ENCODE measurements around the gene NUP42.

The NUP42 gene

DNA sequence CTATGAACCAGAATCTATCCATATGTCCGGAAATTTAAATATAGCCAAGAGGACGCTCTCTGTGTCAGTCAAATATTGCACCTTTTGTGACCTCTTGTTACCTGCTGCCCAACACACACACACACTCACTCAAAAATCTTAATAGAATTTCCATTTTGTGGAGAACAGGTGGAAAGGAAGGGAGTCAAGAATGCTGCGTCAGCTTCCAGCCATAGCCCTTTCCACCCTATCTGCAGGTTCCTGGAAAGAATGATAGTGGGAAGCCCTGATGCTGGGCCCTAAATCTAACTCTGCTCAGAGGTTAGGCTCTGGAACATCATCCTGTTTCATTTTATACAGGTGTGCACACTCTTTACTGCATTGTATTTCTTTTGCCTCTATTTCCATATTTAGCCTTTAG, 55.2 kb downstream of the NUP42 start:
- DNase-seq: no peak

- DNase-seq: no peak
These were observed 57.3 kb downstream of the NUP42 start for GRCh38 chr7:23238983-23239652.

DNA sequence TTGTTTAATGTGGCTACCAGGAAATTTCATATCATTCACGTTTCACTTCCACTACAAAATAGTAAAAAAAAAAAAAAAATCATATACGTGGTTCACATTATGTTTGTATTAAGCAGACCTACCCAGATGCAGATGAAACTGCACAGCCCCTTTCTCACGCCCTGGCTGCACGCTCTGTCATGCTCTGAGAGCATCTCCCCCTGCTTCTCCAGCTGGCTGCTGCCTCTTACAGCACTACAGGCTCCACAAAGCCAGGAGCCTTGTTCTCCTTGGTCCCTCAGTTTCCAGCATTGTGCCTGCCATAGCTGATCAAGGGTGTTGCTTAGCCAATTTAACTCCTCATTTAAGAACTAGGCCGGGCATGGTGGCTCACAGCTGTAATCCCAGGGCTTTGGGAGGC, 57.9 kb downstream of the NUP42 start:
- DNase-seq: no peak

GRCh38 chr7:23242321-23242720, 60.5 kb downstream of the NUP42 start:
- no peak for DNase-seq

DNA sequence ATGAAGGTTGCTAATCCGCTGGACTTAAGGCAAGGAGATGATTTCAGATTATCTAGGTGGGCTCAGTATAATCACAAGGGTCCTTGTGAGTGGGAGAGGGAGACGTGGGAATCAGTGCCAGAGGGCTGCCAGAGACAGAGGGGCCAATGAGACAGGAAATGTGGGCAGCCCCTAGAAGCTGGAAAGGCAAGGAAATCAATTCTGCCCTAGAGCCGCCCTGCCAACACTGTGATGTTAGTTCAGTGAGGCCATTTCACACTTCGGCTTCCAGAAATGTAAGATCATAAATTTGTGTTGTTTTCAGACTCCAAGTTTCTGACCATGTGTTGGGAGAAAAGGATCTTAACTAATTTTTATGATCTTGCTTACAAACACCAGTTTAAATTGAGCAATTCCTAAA, 61.1 kb downstream of the NUP42 start:
- DNase-seq: no peak

GRCh38 chr7:23246555-23246954, 64.7 kb downstream of the NUP42 start, which contains the start of gene GPNMB:
GPNMB (plus strand) TSS chr7:23246775; CDS start chr7:23246858, 83 bp downstream.
- no peak for DNase-seq

DNA sequence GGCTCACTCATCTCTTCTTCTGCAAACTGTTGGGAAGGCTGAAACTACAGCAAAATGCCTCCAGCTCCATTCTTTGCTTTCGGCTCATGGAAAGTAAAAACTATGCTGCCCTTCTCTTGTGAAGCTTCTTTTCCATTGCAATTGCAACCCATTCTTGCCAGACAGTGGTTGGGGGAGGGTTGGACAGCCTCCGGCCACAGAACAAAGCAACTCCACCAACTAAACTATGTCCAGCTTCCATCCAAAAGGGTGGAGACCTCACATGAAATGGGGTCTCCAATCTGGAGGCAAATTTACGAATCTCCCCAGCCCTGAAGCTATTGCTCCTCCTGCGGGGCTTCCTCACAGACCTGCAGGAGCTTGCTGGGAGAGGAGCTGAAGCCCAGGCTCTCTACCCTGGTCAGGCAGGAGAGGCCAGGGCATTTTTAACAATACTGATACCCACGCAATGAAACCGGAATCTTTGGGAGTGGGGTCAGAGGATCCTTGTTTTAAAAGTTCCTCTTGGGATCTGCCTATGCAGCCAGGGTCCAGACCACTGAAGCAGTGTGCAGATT, 65.3 kb downstream of the NUP42 start:
- no peak for DNase-seq

- no peak for DNase-seq
These were observed 65.9 kb downstream of the NUP42 start for GRCh38 chr7:23247603-23248335.

DNA sequence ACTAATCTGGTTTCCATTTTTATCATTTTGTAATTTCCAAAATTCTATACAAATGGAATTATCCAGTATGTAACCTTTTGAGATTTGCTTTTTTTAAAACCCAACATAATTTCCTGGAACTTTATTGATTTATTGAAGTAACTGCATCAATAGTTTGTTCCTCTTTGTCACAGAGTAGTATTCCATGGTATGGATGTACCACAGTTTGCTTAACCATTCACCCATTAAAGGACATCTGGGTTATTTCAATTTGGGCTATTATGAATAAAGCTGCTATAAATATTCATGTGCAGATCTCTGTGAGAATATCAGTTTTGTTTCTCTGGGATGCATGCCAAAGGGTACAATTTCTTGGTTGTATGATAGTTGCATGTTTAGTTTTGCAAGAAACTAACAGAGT, 67.6 kb downstream of the NUP42 start:
- no peak for DNase-seq
